ENCODE measurements around the gene SPAG6.

The SPAG6 gene

GRCh38 chr10:22434521-22434920 lies 89.2 kb downstream of the SPAG6 start:
- DNase-seq (ENCODE audit: low spot score) = no peak

GRCh38 chr10:22435650-22436049 lies 90.4 kb downstream of the SPAG6 start:
- no peak for DNase-seq (ENCODE audit: low spot score)

GRCh38 chr10:22436526-22436892 lies 91.2 kb downstream of the SPAG6 start:
- no peak for DNase-seq (ENCODE audit: low spot score)

- DNase-seq (ENCODE audit: low spot score) = peak; percentile 89
Measured at GRCh38 chr10:22436893-22437619, 91.8 kb downstream of the SPAG6 start.

- no peak for DNase-seq (ENCODE audit: low spot score)
Measured at GRCh38 chr10:22437620-22438588, 92.6 kb downstream of the SPAG6 start.

GRCh38 chr10:22438711-22439110 lies 93.4 kb downstream of the SPAG6 start:
- DNase-seq (ENCODE audit: low spot score) = no peak

- DNase-seq (ENCODE audit: low spot score) = no peak
Measured at GRCh38 chr10:22442063-22442462, 96.8 kb downstream of the SPAG6 start.

- no peak for DNase-seq (ENCODE audit: low spot score)
Measured at GRCh38 chr10:22442468-22442867, 97.2 kb downstream of the SPAG6 start.

GRCh38 chr10:22443175-22443901 lies 98.0 kb downstream of the SPAG6 start:
- DNase-seq (ENCODE audit: low spot score) = no peak

GRCh38 chr10:22444219-22444788 lies 99.0 kb downstream of the SPAG6 start:
- DNase-seq (ENCODE audit: low spot score) = no peak

GRCh38 chr10:22445495-22445894 lies 100.2 kb downstream of the SPAG6 start:
- no peak for DNase-seq (ENCODE audit: low spot score)

GRCh38 chr10:22447068-22447467 lies 101.8 kb downstream of the SPAG6 start:
- DNase-seq (ENCODE audit: low spot score) = no peak

- no peak for DNase-seq (ENCODE audit: low spot score)
Measured at GRCh38 chr10:22451346-22451745, 106.0 kb downstream of the SPAG6 start.

- DNase-seq (ENCODE audit: low spot score) = no peak
Measured at GRCh38 chr10:22453320-22453719, 108.0 kb downstream of the SPAG6 start.

GRCh38 chr10:22453948-22454591 lies 108.8 kb downstream of the SPAG6 start:
- no peak for DNase-seq (ENCODE audit: low spot score)

GRCh38 chr10:22454634-22455033 lies 109.3 kb downstream of the SPAG6 start:
- DNase-seq (ENCODE audit: low spot score) = no peak

- no peak for DNase-seq (ENCODE audit: low spot score)
Measured at GRCh38 chr10:22455068-22455857, 110.0 kb downstream of the SPAG6 start.

- no peak for DNase-seq (ENCODE audit: low spot score)
Measured at GRCh38 chr10:22456486-22456885, 111.2 kb downstream of the SPAG6 start.

GRCh38 chr10:22458272-22459038 lies 113.2 kb downstream of the SPAG6 start:
- DNase-seq (ENCODE audit: low spot score) = no peak

- no peak for DNase-seq (ENCODE audit: low spot score)
Measured at GRCh38 chr10:22459496-22459895, 114.2 kb downstream of the SPAG6 start.

All from putamen (tissue), 1 donor.